GM21786 (cell line): Measurements from ENCODE around the gene PEX10.

Experiments used
- ATAC-seq: cut with Tn5 transposase; IDR thresholded peaks from one replicate; pipeline ENCODE4 v1.9.1; 2021; ENCODE audit not compliant: unreplicated experiment

Gene PEX10

GRCh38 chr1:2354511-2355372, 57.6 kb downstream of the PEX10 start:
- ATAC-seq = no peak
